ENCODE data around the gene GET3. TPM values are rescaled to one million over a fixed set of nuclear protein-coding genes. Genes with fewer than 3 reads are reported as not detected.

The GET3 gene
- total and polyA plus RNA-seq, 2 donors (not counting 3 experiments of a cell fraction or from before 2014, with no cell fraction given): 74.8 to 197 TPM

DNA sequence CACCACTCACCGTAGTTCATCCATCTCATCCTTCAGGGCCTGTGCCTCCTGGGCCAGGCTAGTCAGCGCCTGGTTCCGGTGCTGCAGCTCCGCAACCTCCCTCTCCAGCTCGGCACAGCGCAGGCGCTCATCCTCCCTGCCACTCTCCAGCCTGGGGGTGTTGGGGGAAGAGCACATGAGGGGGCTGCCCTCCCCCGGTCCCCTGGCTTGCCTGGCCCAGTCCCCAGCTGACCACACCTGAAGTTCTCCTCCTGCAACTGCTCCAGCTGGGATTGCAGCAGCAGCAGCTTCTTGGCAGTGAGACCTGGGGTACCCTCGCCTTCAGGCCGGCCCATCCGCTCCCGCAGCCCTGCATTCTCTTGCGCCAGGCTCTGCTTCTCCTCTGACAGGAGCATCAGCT is 33.6 kb downstream of the GET3 start:
- Histone ChIP-seq H3K4me1 (ENCODE audit: control insufficient read depth, extremely low read depth, insufficient read depth, low read length) (peaks cover 6% of the 10 kb centered on the region), H3K79me2 (ENCODE audit: control insufficient read depth, insufficient read depth, low read length) (no peaks in the 10 kb centered on the region), H3K4me2 (ENCODE audit: insufficient read depth, low read length) (no peak overlapping the region), H3K27me3 (ENCODE audit: control insufficient read depth in 2 of 2, insufficient read depth in 2 of 2, low read length in 2 of 2) (no peaks in the 10 kb centered on the region), H3K27ac (ENCODE audit: insufficient read depth, low read depth, low read length) (no peak overlapping the region), H2AFZ (ENCODE audit: low read depth, low read length) (no peak overlapping the region), H4K20me1 (replicated peaks; ENCODE audit: control insufficient read depth, extremely low read depth, insufficient read depth, low read length) (no peaks in the 10 kb centered on the region), H3K36me3 (ENCODE audit: control insufficient read depth in 2 of 2, extremely low read depth in 1 of 2, insufficient read depth in 2 of 2, low read length in 2 of 2) (no peaks in the 10 kb centered on the region), H3K4me3 (replicated peaks in 1 of 3; ENCODE audit: insufficient read depth in 1 of 3, low read depth in 1 of 3, low read length in 3 of 3) (no peak overlapping the region), H3K9me3 (replicated peaks; ENCODE audit: control insufficient read depth, insufficient read depth, low read length) (no peaks in the 10 kb centered on the region), H3K9ac (replicated peaks; ENCODE audit: extremely low read depth, insufficient read depth, low read length) (no peak overlapping the region), H3K9me1 (replicated peaks; ENCODE audit: control insufficient read depth, extremely low read depth, insufficient read depth, low read length) (no peaks in the 10 kb centered on the region)
- CTCF ChIA-PET: interaction anchor here (8.9 kb wide), 1 partner anchor 9 kb away, joined by 144 read pairs; no protein-coding TSS in a partner anchor
- TF ChIP-seq GATA2 (IDR thresholded peaks at IDR 0.05; ENCODE audit: insufficient read depth, insufficient read length, low read depth, low read length) (no peak), POLR2A (IDR thresholded peaks at IDR 0.05; ENCODE audit: low read depth, low read length) (no peak), POLR2AphosphoS5 (IDR thresholded peaks at IDR 0.05; ENCODE audit: insufficient read depth, low read depth, low read length) (no peak), EZH2 (IDR thresholded peaks at IDR 0.05; ENCODE audit: borderline replicate concordance, low read depth, low read length, severe bottlenecking) (no peak), MYC (IDR thresholded peaks at IDR 0.05; ENCODE audit: low read depth, low read length) (no peak), FOS (IDR thresholded peaks at IDR 0.05; ENCODE audit: borderline replicate concordance, insufficient read depth, low read length) (no peak), JUN (IDR thresholded peaks at IDR 0.05; ENCODE audit: borderline replicate concordance, insufficient read depth, insufficient read length, low read depth) (no peak), CTCF (IDR thresholded peaks at IDR 0.05; ENCODE audit: extremely low read depth in 1 of 2, insufficient read depth in 1 of 2, low read depth in 1 of 2, low read length in 2 of 2) (no peak), MAX (IDR thresholded peaks at IDR 0.05; ENCODE audit: insufficient read depth, insufficient read length) (no peak)
- dilution Hi-C loops (cut with MboI; ENCODE audit: extremely low pct_ligation_motif_present, low sequenced_read_pairs): no loop called here
- POLR2A ChIA-PET: no interaction called here
- BruUV-seq (replicated peaks): no TSS peak
- intact Hi-C loops (cut with micrococcal nuclease): no loop called here
- no peak for DNase-seq (ENCODE audit: low read depth, low spot score)
- no peak for FAIRE-seq

Measured in endothelial cell of umbilical vein (primary cell).